Measurements from ENCODE around the gene TSC22D4.

Gene TSC22D4

GRCh38 chr7:100471021-100471420 lies 8.0 kb downstream of the TSC22D4 start:
- no peak for DNase-seq (ENCODE audit: low read depth)
- no peak overlapping the region for H3K4me3 ChIP-seq (ENCODE audit: low read length)
- TF ChIP-seq CTCF (conservative IDR thresholded peaks at IDR 0.05; ENCODE audit: low read length): no peak

GRCh38 chr7:100469227-100470044 lies 9.6 kb downstream of the TSC22D4 start:
- peak; percentile 64 for DNase-seq (ENCODE audit: low read depth)
- H3K4me3 ChIP-seq (ENCODE audit: low read length): no peak overlapping the region
- TF ChIP-seq CTCF (conservative IDR thresholded peaks at IDR 0.05; ENCODE audit: low read length): peak; percentile 92

- no peak for DNase-seq (ENCODE audit: low read depth)
- TF ChIP-seq CTCF (conservative IDR thresholded peaks at IDR 0.05; ENCODE audit: low read length): no peak
- no peak overlapping the region for H3K4me3 ChIP-seq (ENCODE audit: low read length)
These were observed 11.2 kb downstream of the TSC22D4 start for GRCh38 chr7:100467638-100468373.

- TF ChIP-seq CTCF (conservative IDR thresholded peaks at IDR 0.05; ENCODE audit: low read length): no peak
- no peak for DNase-seq (ENCODE audit: low read depth)
- no peak overlapping the region for H3K4me3 ChIP-seq (ENCODE audit: low read length)
These were observed 12.1 kb downstream of the TSC22D4 start for GRCh38 chr7:100466653-100467605.

GRCh38 chr7:100465702-100466311 lies 13.2 kb downstream of the TSC22D4 start:
- DNase-seq (ENCODE audit: low read depth): peak; percentile 72
- H3K4me3 ChIP-seq (ENCODE audit: low read length): no peak overlapping the region
- peak; percentile 68 for TF ChIP-seq CTCF (conservative IDR thresholded peaks at IDR 0.05; ENCODE audit: low read length)

- no peak for TF ChIP-seq CTCF (conservative IDR thresholded peaks at IDR 0.05; ENCODE audit: low read length)
- no peak overlapping the region for H3K4me3 ChIP-seq (ENCODE audit: low read length)
- peak; percentile 33 for DNase-seq (ENCODE audit: low read depth)
These were observed 13.7 kb downstream of the TSC22D4 start for GRCh38 chr7:100465299-100465698.
